Fibroblast of pulmonary artery (primary cell): ENCODE measurements around the gene TBX1.

Source experiments
- DNase-seq: peaks from one replicate; pipeline ENCODE4 v3.0.0-alpha.2; 2010; ENCODE audit warnings: low read depth
- H3K4me3 ChIP-seq: replicated peaks from 2 replicates; pipeline ENCODE4 v1.5.1; 2011; ENCODE audit warnings: low read depth, mild to moderate bottlenecking, control low read depth, low read length, moderate library complexity
- TF ChIP-seq, protein P1 (sequence below): IDR thresholded peaks from 2 replicates; pipeline ENCODE4 v1.5.1; 2011; ENCODE audit warnings: mild to moderate bottlenecking, control low read depth, low read length, inconsistent platforms; ENCODE audit errors: missing control alignments

The TBX1 gene

DNA sequence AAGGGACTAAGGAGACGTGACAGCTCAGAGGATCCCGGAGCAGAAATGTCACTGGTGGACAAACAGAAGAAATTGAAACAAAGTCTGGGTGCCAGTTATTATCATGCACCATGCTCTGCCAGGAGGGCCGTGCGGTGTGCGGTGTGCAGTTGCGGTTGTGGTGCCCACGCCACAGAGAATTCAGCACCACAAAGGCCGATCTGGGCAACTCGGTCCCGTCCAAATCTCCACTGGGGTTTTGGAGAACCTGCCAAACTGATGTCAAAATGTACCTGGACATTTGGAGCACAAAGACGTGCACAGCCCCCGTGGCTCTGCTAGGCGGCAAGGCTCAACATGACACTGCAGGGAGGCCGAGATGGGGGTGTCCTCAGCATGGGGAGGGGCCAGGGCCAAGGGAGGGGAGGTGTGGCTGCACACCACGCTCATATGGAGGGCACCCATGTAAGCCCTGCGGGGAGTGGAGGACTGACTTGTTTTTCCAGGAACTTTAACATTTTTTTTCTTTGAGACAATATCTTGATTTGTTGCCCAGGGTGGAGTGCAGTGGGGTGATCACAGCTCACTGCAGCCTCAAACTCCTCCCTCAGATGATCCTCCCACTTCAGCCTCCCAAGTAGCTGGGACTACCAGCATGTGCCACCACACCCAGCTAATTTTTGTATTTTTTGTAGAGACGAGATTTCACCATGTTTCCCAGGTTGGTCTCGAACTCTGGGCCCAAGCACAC is 54.7 kb downstream of the TBX1 start:
- H3K4me3 ChIP-seq = no peak overlapping the region
- DNase-seq = no peak
- TF ChIP-seq, protein P1, sequence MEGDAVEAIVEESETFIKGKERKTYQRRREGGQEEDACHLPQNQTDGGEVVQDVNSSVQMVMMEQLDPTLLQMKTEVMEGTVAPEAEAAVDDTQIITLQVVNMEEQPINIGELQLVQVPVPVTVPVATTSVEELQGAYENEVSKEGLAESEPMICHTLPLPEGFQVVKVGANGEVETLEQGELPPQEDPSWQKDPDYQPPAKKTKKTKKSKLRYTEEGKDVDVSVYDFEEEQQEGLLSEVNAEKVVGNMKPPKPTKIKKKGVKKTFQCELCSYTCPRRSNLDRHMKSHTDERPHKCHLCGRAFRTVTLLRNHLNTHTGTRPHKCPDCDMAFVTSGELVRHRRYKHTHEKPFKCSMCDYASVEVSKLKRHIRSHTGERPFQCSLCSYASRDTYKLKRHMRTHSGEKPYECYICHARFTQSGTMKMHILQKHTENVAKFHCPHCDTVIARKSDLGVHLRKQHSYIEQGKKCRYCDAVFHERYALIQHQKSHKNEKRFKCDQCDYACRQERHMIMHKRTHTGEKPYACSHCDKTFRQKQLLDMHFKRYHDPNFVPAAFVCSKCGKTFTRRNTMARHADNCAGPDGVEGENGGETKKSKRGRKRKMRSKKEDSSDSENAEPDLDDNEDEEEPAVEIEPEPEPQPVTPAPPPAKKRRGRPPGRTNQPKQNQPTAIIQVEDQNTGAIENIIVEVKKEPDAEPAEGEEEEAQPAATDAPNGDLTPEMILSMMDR = no peak

DNA sequence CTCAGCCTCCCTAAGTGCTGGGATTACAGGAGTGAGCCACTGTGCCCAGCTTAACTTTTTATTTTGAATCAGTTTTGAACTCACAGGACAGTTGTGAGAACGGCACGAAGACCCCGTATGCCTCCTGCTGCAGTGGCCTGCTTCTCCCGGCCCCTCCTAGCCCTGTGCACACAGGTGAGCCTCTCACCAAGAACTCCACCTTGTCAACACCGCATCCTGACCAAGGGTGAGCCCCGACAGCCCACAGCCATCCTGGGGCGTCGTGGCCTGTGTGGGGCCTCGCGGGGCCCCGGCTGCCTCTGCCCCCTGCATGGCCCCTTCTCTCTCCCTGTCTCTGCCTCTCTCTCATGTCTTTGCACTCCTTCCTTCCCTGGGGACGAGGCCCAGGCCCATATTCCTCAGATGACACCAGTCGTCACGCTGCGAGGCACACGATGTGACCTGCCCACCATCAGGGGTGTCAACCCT is 55.3 kb downstream of the TBX1 start:
- TF ChIP-seq, protein P1 = no peak
- DNase-seq = no peak
- H3K4me3 ChIP-seq = no peak overlapping the region

DNA sequence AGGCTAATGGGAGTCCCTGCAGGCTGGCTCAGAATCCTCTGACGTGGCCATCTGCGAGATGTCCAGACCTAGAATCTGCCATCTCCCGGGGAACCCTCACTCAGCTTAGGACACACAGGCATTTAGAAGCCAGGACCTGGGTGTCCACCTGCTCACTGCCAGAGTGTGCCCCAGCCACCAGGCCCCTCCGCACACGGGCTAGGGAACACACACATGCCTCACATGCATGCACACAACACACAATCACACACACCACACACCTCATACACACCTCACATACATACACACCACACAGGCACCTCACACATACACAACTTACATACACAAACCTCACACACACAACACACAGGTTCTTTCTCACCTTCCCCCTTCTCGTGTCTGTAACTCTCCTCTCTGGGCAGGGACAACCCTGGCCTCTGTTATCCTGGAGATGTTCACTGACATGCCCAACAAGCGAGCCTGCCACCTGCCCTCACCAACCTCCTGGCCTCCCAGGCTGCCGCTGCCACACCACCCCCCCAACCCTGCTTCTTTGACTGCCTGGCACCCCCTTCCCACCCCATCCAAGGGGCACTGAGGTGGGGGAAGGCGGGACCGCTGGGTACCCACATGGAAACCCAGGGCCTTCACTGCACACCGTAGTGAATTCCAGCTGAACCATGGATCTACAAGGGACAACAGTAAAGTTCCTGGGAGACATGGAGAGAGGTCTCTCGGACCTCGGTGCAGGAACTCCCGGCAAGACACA is 56.0 kb downstream of the TBX1 start:
- TF ChIP-seq, protein P1 = no peak
- H3K4me3 ChIP-seq = no peak overlapping the region
- DNase-seq = no peak
